Measurements from ENCODE around the gene EYA2.

Gene EYA2

GRCh38 chr20:46945465-46945864, 50.8 kb downstream of the EYA2 start:
- 81% methylated on average over 9 of the region's 9 CpGs for WGBS (ENCODE audit: insufficient coverage)
- Histone ChIP-seq H3K9me3 (ENCODE audit: control extremely low read depth in 1 of 5, control insufficient read depth in 4 of 5, insufficient read depth in 2 of 5, low read depth in 1 of 5, low read length in 4 of 5) (no peaks in the 10 kb centered on the region), H3K4me1 (ENCODE audit: control extremely low read depth in 1 of 4, control insufficient read depth in 4 of 4, insufficient read depth in 4 of 4, low read length in 3 of 4) (no peaks in the 10 kb centered on the region), H3K27me3 (replicated peaks in 2 of 5; ENCODE audit: control insufficient read depth in 4 of 5, insufficient read depth in 5 of 5, low read length in 4 of 5) (peaks cover 0 to 10% (median 2%) of the 10 kb centered on the region in 5 experiments), H3K27ac (ENCODE audit: insufficient read depth in 1 of 2, low read depth in 1 of 2, low read length in 2 of 2, poor library complexity in 1 of 2, severe bottlenecking in 2 of 2) (no peak overlapping the region), H3K4me3 (ENCODE audit: control insufficient read depth in 1 of 7, extremely low read depth in 1 of 7, insufficient read depth in 4 of 7, low read depth in 2 of 7, low read length in 6 of 7) (no peak overlapping the region), H3K36me3 (ENCODE audit: control insufficient read depth in 4 of 4, insufficient read depth in 4 of 4, low read length in 3 of 4) (no peaks in the 10 kb centered on the region)
- DNase-seq: no peak
- ChIA-PET CTCF (no interaction called here), POLR2A (no interaction called here)

GRCh38 chr20:46946181-46946624, 51.6 kb downstream of the EYA2 start:
- CTCF ChIA-PET: no interaction called here
- Histone ChIP-seq H3K27me3 (replicated peaks in 2 of 5; ENCODE audit: control insufficient read depth in 4 of 5, insufficient read depth in 5 of 5, low read length in 4 of 5) (peaks cover 0 to 12% (median 2%) of the 10 kb centered on the region in 5 experiments), H3K36me3 (ENCODE audit: control insufficient read depth in 4 of 4, insufficient read depth in 4 of 4, low read length in 3 of 4) (no peaks in the 10 kb centered on the region), H3K9me3 (ENCODE audit: control extremely low read depth in 1 of 5, control insufficient read depth in 4 of 5, insufficient read depth in 2 of 5, low read depth in 1 of 5, low read length in 4 of 5) (no peaks in the 10 kb centered on the region), H3K4me1 (ENCODE audit: control extremely low read depth in 1 of 4, control insufficient read depth in 4 of 4, insufficient read depth in 4 of 4, low read length in 3 of 4) (no peaks in the 10 kb centered on the region), H3K4me3 (ENCODE audit: control insufficient read depth in 1 of 7, extremely low read depth in 1 of 7, insufficient read depth in 4 of 7, low read depth in 2 of 7, low read length in 6 of 7) (no peak overlapping the region), H3K27ac (ENCODE audit: insufficient read depth in 1 of 2, low read depth in 1 of 2, low read length in 2 of 2, poor library complexity in 1 of 2, severe bottlenecking in 2 of 2) (no peak overlapping the region)
- POLR2A ChIA-PET: no interaction called here
- WGBS (ENCODE audit: insufficient coverage): 100% methylated on average over 2 of the region's 7 CpGs
- no peak for DNase-seq

- H3K4me3 ChIP-seq (ENCODE audit: control insufficient read depth in 1 of 7, extremely low read depth in 1 of 7, insufficient read depth in 4 of 7, low read depth in 2 of 7, low read length in 6 of 7): no peak overlapping the region
- H3K36me3 ChIP-seq (ENCODE audit: control insufficient read depth in 4 of 4, insufficient read depth in 4 of 4, low read length in 3 of 4): no peaks in the 10 kb centered on the region
- POLR2A ChIA-PET: no interaction called here
- no peaks in the 10 kb centered on the region for H3K4me1 ChIP-seq (ENCODE audit: control extremely low read depth in 1 of 4, control insufficient read depth in 4 of 4, insufficient read depth in 4 of 4, low read length in 3 of 4)
- 100% methylated on average over 1 of the region's 3 CpGs for WGBS (ENCODE audit: insufficient coverage)
- no peaks in the 10 kb centered on the region for H3K9me3 ChIP-seq (ENCODE audit: control extremely low read depth in 1 of 5, control insufficient read depth in 4 of 5, insufficient read depth in 2 of 5, low read depth in 1 of 5, low read length in 4 of 5)
- DNase-seq: no peak
- peaks cover 0 to 12% (median 2%) of the 10 kb centered on the region in 5 experiments for H3K27me3 ChIP-seq (replicated peaks in 2 of 5; ENCODE audit: control insufficient read depth in 4 of 5, insufficient read depth in 5 of 5, low read length in 4 of 5)
- H3K27ac ChIP-seq (ENCODE audit: insufficient read depth in 1 of 2, low read depth in 1 of 2, low read length in 2 of 2, poor library complexity in 1 of 2, severe bottlenecking in 2 of 2): no peak overlapping the region
- CTCF ChIA-PET: no interaction called here
Measured at GRCh38 chr20:46946796-46947195, 52.2 kb downstream of the EYA2 start.

GRCh38 chr20:46948081-46948480, 53.4 kb downstream of the EYA2 start:
- no peaks in the 10 kb centered on the region for H3K36me3 ChIP-seq (ENCODE audit: control insufficient read depth in 4 of 4, insufficient read depth in 4 of 4, low read length in 3 of 4)
- CTCF ChIA-PET: no interaction called here
- no peak for DNase-seq
- POLR2A ChIA-PET: no interaction called here
- no peaks in the 10 kb centered on the region for H3K4me1 ChIP-seq (ENCODE audit: control extremely low read depth in 1 of 4, control insufficient read depth in 4 of 4, insufficient read depth in 4 of 4, low read length in 3 of 4)
- no peak overlapping the region for H3K27ac ChIP-seq (ENCODE audit: insufficient read depth in 1 of 2, low read depth in 1 of 2, low read length in 2 of 2, poor library complexity in 1 of 2, severe bottlenecking in 2 of 2)
- H3K4me3 ChIP-seq (ENCODE audit: control insufficient read depth in 1 of 7, extremely low read depth in 1 of 7, insufficient read depth in 4 of 7, low read depth in 2 of 7, low read length in 6 of 7): no peak overlapping the region
- H3K9me3 ChIP-seq (ENCODE audit: control extremely low read depth in 1 of 5, control insufficient read depth in 4 of 5, insufficient read depth in 2 of 5, low read depth in 1 of 5, low read length in 4 of 5): no peaks in the 10 kb centered on the region
- 100% methylated on average over 2 of the region's 3 CpGs for WGBS (ENCODE audit: insufficient coverage)
- H3K27me3 ChIP-seq (replicated peaks in 2 of 5; ENCODE audit: control insufficient read depth in 4 of 5, insufficient read depth in 5 of 5, low read length in 4 of 5): peaks cover 0 to 12% (median 2%) of the 10 kb centered on the region in 5 experiments

GRCh38 chr20:46951405-46951804, 56.8 kb downstream of the EYA2 start:
- Histone ChIP-seq H3K27me3 (replicated peaks in 2 of 5; ENCODE audit: control insufficient read depth in 4 of 5, insufficient read depth in 5 of 5, low read length in 4 of 5) (peaks cover 0 to 6% (median 2%) of the 10 kb centered on the region in 5 experiments), H3K9me3 (ENCODE audit: control extremely low read depth in 1 of 5, control insufficient read depth in 4 of 5, insufficient read depth in 2 of 5, low read depth in 1 of 5, low read length in 4 of 5) (peaks cover 0 to under 1% (median 0%) of the 10 kb centered on the region in 5 experiments), H3K4me3 (ENCODE audit: control insufficient read depth in 1 of 7, extremely low read depth in 1 of 7, insufficient read depth in 4 of 7, low read depth in 2 of 7, low read length in 6 of 7) (no peak overlapping the region), H3K4me1 (ENCODE audit: control extremely low read depth in 1 of 4, control insufficient read depth in 4 of 4, insufficient read depth in 4 of 4, low read length in 3 of 4) (no peaks in the 10 kb centered on the region), H3K27ac (ENCODE audit: insufficient read depth in 1 of 2, low read depth in 1 of 2, low read length in 2 of 2, poor library complexity in 1 of 2, severe bottlenecking in 2 of 2) (no peak overlapping the region), H3K36me3 (ENCODE audit: control insufficient read depth in 4 of 4, insufficient read depth in 4 of 4, low read length in 3 of 4) (no peaks in the 10 kb centered on the region)
- WGBS (ENCODE audit: insufficient coverage): 69% methylated on average over 3 of the region's 4 CpGs
- DNase-seq: no peak
- ChIA-PET CTCF (no interaction called here), POLR2A (no interaction called here)

- DNase-seq: no peak
- POLR2A ChIA-PET: no interaction called here
- Histone ChIP-seq H3K36me3 (ENCODE audit: control insufficient read depth in 4 of 4, insufficient read depth in 4 of 4, low read length in 3 of 4) (no peaks in the 10 kb centered on the region), H3K4me1 (ENCODE audit: control extremely low read depth in 1 of 4, control insufficient read depth in 4 of 4, insufficient read depth in 4 of 4, low read length in 3 of 4) (no peaks in the 10 kb centered on the region), H3K27me3 (replicated peaks in 2 of 5; ENCODE audit: control insufficient read depth in 4 of 5, insufficient read depth in 5 of 5, low read length in 4 of 5) (peaks cover 0 to 6% (median 2%) of the 10 kb centered on the region in 5 experiments), H3K27ac (ENCODE audit: insufficient read depth in 1 of 2, low read depth in 1 of 2, low read length in 2 of 2, poor library complexity in 1 of 2, severe bottlenecking in 2 of 2) (no peak overlapping the region), H3K9me3 (ENCODE audit: control extremely low read depth in 1 of 5, control insufficient read depth in 4 of 5, insufficient read depth in 2 of 5, low read depth in 1 of 5, low read length in 4 of 5) (peaks cover 0 to 2% (median 0%) of the 10 kb centered on the region in 5 experiments), H3K4me3 (ENCODE audit: control insufficient read depth in 1 of 7, extremely low read depth in 1 of 7, insufficient read depth in 4 of 7, low read depth in 2 of 7, low read length in 6 of 7) (no peak overlapping the region)
- WGBS (ENCODE audit: insufficient coverage): 77% methylated on average over 9 of the region's 10 CpGs
- CTCF ChIA-PET: no interaction called here
Measured at GRCh38 chr20:46951840-46952497, 57.3 kb downstream of the EYA2 start.

GRCh38 chr20:46953596-46953995, 59.0 kb downstream of the EYA2 start:
- DNase-seq: no peak
- H3K27ac ChIP-seq (ENCODE audit: insufficient read depth in 1 of 2, low read depth in 1 of 2, low read length in 2 of 2, poor library complexity in 1 of 2, severe bottlenecking in 2 of 2): no peak overlapping the region
- POLR2A ChIA-PET: no interaction called here
- CTCF ChIA-PET: no interaction called here
- H3K4me3 ChIP-seq (ENCODE audit: control insufficient read depth in 1 of 7, extremely low read depth in 1 of 7, insufficient read depth in 4 of 7, low read depth in 2 of 7, low read length in 6 of 7): no peak overlapping the region
- H3K27me3 ChIP-seq (replicated peaks in 2 of 5; ENCODE audit: control insufficient read depth in 4 of 5, insufficient read depth in 5 of 5, low read length in 4 of 5): peaks cover 0 to 6% (median 2%) of the 10 kb centered on the region in 5 experiments
- WGBS (ENCODE audit: insufficient coverage): 80% methylated on average over 4 of the region's 4 CpGs
- H3K9me3 ChIP-seq (ENCODE audit: control extremely low read depth in 1 of 5, control insufficient read depth in 4 of 5, insufficient read depth in 2 of 5, low read depth in 1 of 5, low read length in 4 of 5): peaks cover 0 to 2% (median 0%) of the 10 kb centered on the region in 5 experiments
- H3K36me3 ChIP-seq (ENCODE audit: control insufficient read depth in 4 of 4, insufficient read depth in 4 of 4, low read length in 3 of 4): no peaks in the 10 kb centered on the region
- no peaks in the 10 kb centered on the region for H3K4me1 ChIP-seq (ENCODE audit: control extremely low read depth in 1 of 4, control insufficient read depth in 4 of 4, insufficient read depth in 4 of 4, low read length in 3 of 4)

Measured in common myeloid progenitor, CD34-positive (primary cell).